SKM-1 (cell line): ENCODE data around the gene GYG1.
A peak's percentile ranks its signal among the peaks of the same experiment; 100 is the strongest.
"Not testable (repeated sequence)": the region's sequence is repeated elsewhere in the genome, so short reads cannot be mapped to it uniquely, and the experiment has no call there.

ENCODE experiments used
- DNase-seq: peaks from one replicate; lab custom pipeline; 2025; ENCODE audit not compliant: unreplicated experiment; lab: John Stamatoyannopoulos, UW

GYG1 gene

DNA sequence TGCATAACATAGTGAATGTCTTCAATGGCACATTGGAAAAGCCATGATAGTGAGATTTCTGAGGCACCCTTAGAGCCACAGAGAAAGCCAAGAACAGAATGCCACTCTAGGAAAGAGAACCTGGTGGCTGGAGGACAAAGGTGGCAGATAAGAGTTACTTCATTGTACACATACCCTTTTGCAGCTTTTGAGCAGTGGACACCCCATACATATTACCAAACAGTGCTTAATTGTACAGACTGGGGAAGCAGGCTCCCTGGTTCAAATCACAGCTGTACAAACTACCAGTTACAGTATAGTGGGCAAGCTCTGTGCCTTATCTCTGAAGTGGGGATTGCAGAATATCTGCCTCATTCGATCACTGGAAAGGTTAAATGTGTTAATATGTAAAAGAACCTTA, 10.1 kb upstream of the GYG1 start:
- DNase-seq = no peak

DNA sequence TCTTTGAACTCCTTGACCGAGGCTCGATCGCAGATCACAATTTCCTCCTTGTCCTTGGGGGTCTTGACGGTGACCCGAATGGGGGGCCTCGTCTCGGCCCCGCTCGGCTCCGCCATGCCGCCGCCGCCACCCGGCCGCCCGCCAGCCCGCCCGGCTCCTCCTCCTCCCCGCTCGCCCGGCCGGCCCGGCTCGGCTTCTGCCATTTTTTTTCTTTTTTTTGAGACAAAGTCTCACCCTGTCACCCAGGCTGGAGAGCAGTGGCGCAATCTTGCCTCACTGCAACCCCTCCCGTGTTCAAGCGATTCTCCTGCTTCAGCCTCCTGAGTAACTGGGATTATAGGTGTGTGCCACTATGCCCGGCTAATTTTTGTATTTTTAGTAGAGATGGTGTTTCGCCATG, 3.8 kb upstream of the GYG1 start:
- not testable (repeated sequence) for DNase-seq

DNA sequence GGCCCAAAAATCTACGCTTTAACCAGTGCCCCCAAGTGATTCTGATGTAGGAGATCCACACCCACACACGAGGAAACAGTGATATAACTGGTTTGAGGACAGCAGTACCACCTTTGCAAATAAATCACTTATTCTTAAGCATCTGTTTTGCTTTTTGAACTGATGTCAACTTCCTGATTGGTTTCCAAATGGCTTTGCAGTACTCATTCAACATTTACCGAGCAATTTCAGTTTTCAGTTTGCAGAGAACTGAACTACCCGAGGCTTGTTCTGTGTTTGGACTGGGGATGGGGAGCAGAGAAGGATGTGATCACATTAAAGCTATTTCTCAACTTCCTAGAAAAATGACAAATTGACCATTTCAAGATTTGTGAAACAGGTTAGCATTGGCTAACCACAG, 1.1 kb upstream of the GYG1 start:
- peak; percentile 82 for DNase-seq

DNA sequence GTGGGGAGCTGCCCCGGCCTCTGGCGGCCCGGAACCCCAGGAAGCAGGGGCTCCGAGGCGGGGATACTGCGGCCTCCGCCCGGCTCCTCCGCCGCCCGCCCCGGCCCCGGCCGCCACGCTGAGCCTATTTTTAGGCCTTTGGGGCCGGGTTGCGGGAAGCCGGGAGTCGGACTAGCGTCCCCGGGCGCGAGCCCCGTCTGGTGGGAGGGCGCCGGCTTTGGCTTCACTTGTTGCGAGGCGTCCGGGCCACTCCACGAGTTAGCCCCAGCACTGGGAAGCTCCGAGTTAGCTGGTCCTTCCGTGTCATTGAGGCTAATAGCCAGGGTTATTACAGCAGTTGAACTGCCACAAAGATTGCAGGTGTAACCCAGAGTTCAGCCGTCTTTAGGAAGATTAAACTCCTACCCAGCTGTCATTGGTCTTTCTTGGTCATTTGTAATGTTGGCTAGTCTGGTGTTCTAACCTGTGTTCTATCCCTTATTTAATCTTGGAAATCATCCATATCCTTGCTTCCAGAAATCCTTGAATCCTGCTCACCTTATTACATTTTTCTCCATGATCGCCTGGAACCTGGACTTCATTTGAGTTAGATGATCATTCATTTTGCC, 791 bp downstream of the GYG1 start:
- no peak for DNase-seq

DNA sequence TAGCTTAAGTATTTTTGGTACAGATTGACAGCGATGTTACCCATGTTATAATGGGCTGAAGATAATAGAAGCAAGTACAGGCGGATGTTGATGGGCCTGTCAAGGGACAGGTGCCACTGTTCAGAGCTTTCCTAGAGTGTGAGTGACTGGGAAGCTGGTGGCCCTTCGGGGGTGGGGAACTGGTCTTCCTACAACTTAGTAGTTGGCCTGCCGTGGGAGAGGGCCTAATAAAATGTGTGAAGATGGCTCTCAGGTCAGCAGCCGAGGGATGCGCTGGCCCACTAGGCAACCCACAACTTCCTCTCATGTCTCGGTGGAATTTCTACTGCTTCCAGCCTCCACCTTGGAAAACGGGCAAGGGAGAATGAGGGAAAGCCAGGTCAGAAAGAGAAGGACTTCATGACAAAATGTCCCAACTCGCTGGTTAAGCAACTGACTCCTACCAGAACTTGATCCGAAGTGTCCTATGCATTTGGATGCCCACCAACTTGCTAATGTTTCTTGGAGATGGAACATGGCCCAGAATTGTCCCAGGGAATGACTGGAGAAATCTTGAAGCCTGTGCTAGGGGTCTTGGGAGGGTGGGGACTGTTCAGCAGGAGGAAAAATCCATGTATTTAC, 1.4 kb downstream of the GYG1 start:
- no peak for DNase-seq

DNA sequence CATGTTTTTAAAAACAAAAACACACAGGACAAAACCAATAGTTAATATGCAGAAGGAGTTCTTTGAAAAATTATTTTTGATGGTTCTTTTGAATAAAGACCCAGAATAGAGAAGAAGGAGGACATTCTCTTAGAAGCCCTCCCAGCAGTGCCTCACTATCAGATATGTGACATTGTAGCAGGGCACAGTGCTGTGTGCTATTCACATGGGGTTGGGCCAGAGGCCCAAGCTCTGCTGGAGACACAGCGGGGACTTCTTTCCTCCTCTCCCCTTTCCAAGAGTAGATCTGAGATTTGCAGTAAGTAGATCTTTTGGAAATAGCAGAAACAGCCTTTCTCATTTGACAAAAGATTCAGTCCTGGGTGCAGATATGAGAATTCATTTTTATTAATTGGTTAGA, 6.3 kb downstream of the GYG1 start:
- DNase-seq = no peak

DNA sequence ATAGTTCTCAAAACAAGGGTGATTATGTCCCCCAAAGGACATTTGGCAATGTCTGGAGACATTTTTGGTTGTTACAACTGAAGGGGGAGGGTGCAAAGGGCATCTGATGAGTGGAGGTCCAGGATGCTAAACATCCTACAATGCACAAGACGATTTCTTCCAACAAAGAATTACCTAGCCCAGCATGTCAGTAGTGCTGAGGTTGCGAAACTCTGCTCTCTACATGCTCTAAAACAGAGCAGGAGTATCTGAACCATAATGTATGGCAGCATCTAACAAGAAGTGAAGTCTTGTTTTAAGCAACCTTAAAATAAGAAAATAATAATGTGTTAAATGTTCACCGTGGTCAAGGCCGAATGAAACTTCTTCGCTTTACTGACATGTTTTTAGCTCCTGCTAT, 7.0 kb downstream of the GYG1 start:
- no peak for DNase-seq

DNA sequence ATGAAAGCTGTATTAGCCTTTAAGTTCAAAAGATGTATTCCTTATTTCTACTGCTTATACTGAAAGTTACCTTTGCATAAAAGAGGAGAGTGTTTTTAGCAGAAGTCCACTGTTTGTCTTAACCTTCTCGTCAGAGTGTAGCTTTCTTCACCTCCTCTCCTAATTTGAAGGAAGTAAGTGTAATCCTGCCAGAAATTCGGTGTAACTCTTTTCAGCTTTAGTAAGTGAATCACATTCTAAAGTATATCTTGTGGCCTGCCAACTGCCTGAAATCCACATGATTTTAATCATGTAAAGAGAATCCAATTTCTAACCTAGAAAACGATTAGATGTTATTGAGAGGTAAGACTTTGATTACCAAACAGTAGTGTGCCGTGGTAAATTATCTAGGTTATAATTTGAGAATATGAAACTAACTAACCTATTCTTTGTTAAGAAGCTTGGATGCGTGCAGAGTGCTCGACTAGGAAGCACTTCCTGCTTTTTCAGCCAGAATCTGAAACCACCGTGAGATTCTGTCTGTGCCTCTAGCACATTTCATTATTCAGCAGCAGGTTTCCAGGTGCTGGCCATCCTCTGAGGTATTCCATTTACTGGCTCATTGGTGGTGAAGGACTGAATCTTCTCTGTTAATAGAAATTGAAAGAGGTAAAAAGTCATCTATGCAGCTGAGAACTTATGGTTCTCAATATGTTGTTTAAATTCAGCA, 7.5 kb downstream of the GYG1 start:
- DNase-seq = no peak

DNA sequence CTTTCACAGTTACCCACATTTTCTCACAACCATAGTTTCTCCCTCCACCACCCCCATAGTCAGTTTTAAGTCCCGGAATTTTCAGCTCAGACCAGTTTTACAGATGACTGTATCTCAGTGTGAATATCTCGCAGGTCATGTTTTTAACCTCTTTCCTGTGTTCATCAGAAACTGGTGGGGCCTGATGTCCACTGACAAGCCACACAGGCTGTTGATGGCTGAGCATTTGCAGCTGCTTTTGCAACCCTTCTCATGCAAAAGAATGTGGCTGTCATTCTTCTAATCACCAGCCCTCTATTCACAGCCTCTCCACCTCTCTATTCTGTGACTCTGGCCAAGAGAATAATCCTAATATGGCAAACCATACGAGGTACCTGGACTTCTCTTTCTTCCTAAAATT, 8.5 kb downstream of the GYG1 start:
- DNase-seq = no peak

DNA sequence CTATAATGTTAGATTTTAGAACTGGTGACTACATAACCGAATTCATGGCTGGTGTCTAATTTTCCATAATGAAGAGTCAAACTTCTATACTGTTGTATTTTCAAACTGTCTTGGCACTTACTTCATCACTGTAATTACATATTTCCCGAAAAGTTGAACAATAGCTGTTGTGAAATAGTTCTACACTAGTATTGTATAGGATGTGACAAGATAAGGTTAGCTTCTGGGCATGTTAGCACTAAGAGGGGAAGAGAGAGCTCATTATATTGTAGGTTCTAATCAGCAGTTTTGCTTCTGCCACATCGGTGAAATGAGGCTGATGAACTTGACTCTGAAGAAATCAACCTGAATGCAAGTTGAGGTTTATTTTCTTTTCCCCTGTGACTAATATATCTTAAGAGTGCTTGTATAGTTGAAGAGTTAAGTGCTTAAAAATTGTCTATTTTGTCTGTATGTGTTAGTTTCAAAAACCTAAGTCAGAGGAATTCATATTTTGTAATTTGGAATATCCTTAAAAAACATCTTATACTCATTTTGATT, 8.9 kb downstream of the GYG1 start:
- DNase-seq = peak; percentile 54

DNA sequence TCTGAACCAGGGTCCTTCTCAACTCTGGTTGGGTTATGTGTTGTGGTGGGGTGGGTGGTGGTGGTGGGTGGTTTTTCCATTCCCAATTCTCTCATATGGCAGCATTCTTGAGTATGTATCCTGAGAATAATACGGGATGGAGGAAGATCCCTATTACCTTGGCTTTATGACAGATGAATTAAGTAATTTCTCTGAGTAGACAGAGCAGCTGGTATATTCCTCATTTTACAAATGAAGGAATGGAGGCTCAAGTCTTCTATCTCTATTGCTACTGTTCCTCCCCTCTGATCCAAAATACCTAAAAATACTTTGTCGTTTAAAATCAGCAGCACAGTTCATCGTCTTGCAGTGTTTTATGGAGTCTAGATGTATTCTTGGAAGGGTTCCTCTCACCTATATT, 10.4 kb downstream of the GYG1 start:
- no peak for DNase-seq

DNA sequence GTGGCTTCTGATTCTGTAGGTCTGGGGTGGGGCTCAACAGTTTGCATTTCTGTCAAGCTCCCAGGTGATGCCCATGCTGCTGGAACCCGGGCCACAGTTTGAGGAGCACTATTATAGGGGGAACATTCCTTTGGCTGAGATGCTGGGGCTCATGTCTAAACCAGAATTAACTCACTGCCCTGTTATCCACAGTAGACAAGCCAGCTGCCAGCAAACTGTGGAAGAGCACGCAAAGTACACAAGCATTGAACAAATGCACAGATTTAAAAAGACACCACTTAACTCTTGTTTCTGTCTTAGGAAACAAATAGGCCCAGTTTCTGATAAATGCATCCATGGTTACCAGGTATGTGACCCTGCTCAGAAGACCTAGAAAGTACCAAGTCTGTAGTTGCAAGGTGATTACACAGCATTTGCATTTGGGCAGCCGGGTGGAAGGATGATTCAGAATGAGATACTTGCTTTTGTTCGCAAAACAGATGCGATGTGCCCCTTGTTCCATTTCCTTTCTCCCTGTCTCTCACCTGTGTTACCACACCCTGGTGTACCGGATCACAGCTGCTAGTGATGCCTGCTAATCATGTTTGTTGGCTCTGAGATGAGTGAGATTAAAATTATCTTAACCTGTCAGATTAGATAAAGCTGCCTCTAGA, 12.4 kb downstream of the GYG1 start:
- no peak for DNase-seq

DNA sequence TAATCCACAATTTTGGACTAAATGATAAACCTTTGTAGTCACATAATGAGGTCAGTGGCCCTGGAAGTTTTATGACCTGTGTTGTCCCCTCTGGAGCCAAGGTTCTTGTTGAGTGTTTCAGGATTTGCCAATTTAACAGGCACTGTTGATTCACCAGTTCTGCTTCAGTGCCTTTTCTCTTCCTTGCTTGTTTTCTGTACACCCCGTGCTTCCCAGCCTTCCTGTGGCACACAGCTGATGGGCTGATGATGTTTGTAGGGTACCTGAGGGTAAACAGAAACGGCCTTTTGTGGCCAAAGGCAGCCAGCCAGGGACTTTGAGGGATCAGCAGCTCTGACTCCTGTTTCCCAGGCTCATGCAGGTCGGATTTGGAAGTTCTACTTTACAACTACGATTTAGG, 13.3 kb downstream of the GYG1 start:
- DNase-seq = no peak

DNA sequence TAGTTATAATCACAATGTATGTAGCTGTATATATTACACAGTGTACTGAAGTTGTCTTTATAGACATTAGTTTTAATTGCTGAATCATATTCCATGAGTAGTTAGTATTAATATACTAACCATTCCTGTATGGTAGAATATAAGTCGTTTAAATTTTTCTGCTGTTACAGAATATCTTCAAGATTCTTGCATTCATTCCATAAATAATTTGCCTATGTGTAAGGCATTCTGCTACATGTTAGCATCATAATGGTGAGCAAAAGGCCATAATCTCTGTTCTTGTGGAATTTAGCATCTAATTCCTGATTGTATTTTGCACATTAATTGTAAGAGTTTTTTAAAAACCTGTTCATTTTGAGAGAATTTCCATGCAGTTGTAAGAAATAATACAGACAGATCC, 14.1 kb downstream of the GYG1 start:
- no peak for DNase-seq

DNA sequence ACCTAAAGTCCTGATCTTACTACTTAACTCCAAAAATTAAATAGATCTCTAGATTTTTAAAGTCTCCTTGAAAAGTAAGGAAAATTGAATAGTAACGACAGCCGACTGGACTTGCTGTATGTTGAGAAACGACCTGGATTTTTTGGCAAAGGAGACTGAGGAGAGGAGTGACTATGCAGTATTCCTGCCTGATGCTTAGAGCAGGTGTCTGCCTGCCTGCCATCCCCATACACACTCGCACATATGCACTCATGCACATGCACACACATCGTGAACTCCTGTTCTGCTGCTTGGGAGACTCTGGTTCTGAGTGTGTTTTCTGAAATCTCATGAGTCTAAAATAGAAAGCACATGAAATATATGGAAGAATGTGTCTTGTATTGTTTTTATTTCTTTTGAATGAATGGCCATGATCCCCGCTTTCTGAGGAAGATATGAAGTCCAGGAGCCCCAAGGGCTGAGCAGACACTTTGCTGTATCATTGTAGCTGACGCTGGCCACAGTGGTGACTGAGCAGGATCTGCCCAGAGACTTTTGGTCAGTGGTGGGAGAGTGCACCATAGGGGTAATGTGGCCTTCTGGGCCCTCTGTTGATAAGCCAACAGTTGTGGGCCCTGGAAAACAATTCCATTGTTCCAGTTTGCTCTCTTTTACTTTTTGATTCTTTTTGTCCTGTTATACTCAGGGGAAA, 16.4 kb downstream of the GYG1 start:
- no peak for DNase-seq

DNA sequence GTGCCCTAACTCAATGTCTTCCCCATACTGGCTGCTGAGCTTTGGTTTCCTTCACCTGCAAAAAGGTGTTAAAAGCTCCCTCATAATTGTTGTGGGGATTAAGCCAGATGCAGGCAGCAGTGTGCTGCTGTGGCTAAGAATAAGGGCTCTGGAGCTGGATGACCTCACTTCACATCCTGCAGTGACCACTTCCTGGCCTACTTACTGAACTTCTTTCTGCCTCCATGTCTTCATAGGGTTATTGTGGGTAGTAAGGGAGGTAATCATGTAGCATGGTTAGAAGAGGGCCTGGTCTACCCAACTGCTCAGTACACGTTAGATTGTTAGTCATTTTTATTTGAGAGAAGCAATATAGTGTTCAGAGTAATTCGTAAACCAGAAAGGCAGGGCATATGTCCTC, 18.4 kb downstream of the GYG1 start:
- DNase-seq = no peak

DNA sequence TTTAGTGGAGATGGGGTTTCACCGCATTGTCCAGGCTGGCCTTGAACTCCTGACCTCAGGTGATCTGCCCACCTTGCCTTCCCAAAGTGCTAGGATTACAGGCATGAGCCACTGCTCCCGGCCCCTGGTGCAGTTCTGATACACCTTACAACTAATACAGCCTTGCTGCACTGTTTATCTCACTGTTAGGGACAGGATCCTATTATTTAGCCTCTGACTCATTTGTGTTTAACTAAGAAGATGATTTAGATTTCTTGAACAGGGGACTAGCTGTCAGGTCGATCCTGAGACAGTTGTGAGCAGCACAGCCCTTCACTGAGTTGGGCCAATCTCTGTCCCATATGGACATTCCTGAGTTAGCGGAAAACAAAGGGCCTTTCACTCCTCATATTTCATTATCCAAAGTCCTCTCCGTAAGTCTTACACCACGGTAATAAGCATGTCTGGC, 19.2 kb downstream of the GYG1 start:
- DNase-seq = no peak

DNA sequence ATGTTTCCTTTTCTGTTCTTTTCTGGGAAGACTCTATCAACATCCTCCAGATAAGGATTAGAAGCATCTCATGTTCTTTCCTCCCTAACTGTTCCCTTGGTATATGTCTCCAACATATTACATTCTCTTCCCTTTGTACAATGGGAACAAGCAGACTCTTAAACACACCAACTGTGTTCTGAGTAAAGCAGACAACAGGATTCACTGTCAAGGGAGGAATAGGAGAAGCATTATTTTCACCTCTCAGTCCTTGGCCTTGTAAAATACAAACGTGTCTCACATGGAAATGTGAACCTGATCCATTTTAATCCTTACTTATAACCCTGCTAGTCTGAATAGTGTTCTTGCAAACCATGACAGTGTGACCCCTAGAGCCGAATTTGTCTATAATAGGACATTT, 19.6 kb downstream of the GYG1 start:
- DNase-seq = no peak

DNA sequence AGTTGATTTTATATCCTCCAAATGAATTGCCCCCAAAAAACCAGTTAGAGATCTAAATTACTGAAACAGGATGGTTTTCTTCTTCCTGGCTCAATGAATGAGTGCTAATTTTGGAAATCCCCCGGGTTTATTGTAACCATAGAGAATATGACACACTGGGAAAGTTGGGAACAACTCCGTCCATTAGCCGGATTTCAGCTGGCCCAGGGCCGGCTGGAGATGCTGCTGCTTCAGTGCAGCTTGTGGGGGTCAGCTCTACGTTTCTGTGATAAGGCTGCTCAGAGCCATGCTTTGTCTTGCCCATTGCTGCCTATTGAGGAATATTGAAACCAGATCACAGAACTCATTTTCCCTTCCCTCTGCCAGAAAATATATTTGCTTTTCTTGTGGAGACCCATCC, 20.3 kb downstream of the GYG1 start:
- DNase-seq = no peak

DNA sequence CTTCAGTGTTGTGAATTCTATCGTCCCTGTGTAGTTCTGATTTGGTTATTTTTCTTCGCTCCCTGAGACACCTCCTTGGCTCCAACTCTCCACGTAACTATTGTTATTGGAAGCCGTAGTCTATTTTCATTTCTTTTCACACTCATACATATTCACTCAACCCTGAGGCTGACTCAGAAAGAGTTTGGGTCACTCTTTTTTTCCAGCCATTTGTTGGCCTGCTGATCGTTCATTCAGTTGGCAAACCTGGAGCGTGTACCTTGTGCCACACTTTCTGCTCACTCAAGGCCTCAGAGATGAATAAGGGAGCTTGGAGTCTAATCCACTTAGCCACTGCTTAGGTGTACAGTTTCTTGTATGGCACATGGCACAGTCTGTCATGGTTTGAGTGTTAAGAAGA, 22.4 kb downstream of the GYG1 start:
- DNase-seq = no peak

DNA sequence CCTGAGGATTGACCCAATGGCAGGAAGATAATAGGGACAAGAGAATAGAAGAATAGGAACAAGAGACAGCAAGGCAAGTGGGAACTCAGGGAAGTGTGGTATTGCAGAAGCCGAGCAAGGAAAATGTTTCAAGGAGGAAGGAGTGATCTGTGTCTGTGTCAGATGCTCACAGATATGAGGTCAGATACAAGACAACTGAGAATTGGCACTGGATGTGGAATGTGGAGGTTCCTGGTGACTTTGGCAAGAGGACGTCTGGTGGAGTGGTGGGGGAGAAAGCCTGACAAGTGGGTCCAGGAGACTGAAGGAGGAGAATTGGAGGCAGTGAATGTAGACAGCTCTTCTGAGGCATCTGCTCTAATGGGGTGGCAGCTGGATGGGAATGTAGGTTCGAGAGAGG, 24.1 kb downstream of the GYG1 start:
- DNase-seq = no peak
